Measurements from ENCODE around the gene PLK1.

PLK1 gene

GRCh38 chr16:23682181-23682580 lies 3.5 kb downstream of the PLK1 start:
- DNase-seq = no peak

GRCh38 chr16:23683487-23683886 lies 4.8 kb downstream of the PLK1 start:
- DNase-seq = no peak

GRCh38 chr16:23687034-23687808 lies 8.5 kb downstream of the PLK1 start:
- DNase-seq = no peak

- no peak for DNase-seq
These were observed 10.9 kb downstream of the PLK1 start for GRCh38 chr16:23689442-23690187.

- no peak for DNase-seq
These were observed 12.2 kb downstream of the PLK1 start for GRCh38 chr16:23690771-23691482.

GRCh38 chr16:23691483-23692189 lies 12.9 kb downstream of the PLK1 start:
- no peak for DNase-seq

GRCh38 chr16:23692190-23692837 lies 13.6 kb downstream of the PLK1 start:
- peak; percentile 12 for DNase-seq

GRCh38 chr16:23694265-23694643 lies 15.6 kb downstream of the PLK1 start:
- DNase-seq = no peak

- no peak for DNase-seq
These were observed 16.1 kb downstream of the PLK1 start for GRCh38 chr16:23694644-23695373.

GRCh38 chr16:23695756-23696155 lies 17.1 kb downstream of the PLK1 start:
- DNase-seq = no peak

GRCh38 chr16:23699100-23699499 lies 20.4 kb downstream of the PLK1 start:
- no peak for DNase-seq

- no peak for DNase-seq
These were observed 21.4 kb downstream of the PLK1 start for GRCh38 chr16:23700093-23700492.

GRCh38 chr16:23700509-23700908 lies 21.8 kb downstream of the PLK1 start:
- peak; percentile 34 for DNase-seq

GRCh38 chr16:23701045-23701444 lies 22.4 kb downstream of the PLK1 start:
- no peak for DNase-seq

- no peak for DNase-seq
These were observed 24.3 kb downstream of the PLK1 start for GRCh38 chr16:23702951-23703350.

- DNase-seq = no peak
These were observed 26.3 kb downstream of the PLK1 start for GRCh38 chr16:23704772-23705516.

GRCh38 chr16:23705517-23705902 lies 26.8 kb downstream of the PLK1 start:
- no peak for DNase-seq

GRCh38 chr16:23706439-23706838 lies 27.8 kb downstream of the PLK1 start:
- DNase-seq = no peak

- DNase-seq = no peak
These were observed 30.8 kb downstream of the PLK1 start for GRCh38 chr16:23709536-23709935.

- DNase-seq = no peak
These were observed 31.3 kb downstream of the PLK1 start for GRCh38 chr16:23710008-23710407.

GRCh38 chr16:23710504-23710903 lies 31.8 kb downstream of the PLK1 start:
- DNase-seq = no peak

All from NCI-H2107 (cell line).